GM23248 (cell line): ENCODE results near the gene PHACTR3.

Experiments used
- EZH2 ChIP-seq: fragments of 200-600 bp; sonication (generic); IDR thresholded peaks from 2 replicates; pipeline ENCODE4 v1.6.1; 2018; ENCODE audit warnings: antibody characterized with exemption, mild to moderate bottlenecking; ENCODE audit not compliant: insufficient read depth, poor library complexity, severe bottlenecking
- EZH2phosphoT487 ChIP-seq: fragments of 200-600 bp; sonication (generic); IDR thresholded peaks from 2 replicates; pipeline ENCODE4 v1.6.1; 2018; ENCODE audit warnings: antibody characterized with exemption, moderate library complexity, mild to moderate bottlenecking, low read depth; ENCODE audit not compliant: insufficient read depth

GRCh38 chr20:59863058-59863457 is 258.7 kb downstream of the PHACTR3 start:
- TF ChIP-seq EZH2, result no peak
- TF ChIP-seq EZH2phosphoT487, result no peak
